Activated naive CD4-positive, alpha-beta T cell treated with anti-CD3 and anti-CD28 coated beads for 36 hours (primary cell): ENCODE results near the gene GPR143. TPM values are rescaled to one million over a fixed set of nuclear protein-coding genes. Genes with fewer than 3 reads are reported as not detected.

Experiments used
- CTCF ChIA-PET: fragments of 350-600 bp; sonication (Branson Sonifier 250); formaldehyde crosslinking; loops from one replicate; lab custom pipeline; 2021; ENCODE audit warnings: antibody characterized with exemption; lab: Charles Lee
- DNase-seq: peaks from one replicate; pipeline ENCODE4 v3.0.0-alpha.2; 2020
- H3K27ac Mint-ChIP-seq: one replicate; pipeline ENCODE4 v1.8.0; 2021; ENCODE audit warnings: mild to moderate bottlenecking, mixed read lengths
- H3K27me3 Mint-ChIP-seq: one replicate; pipeline ENCODE4 v1.8.0; 2021; ENCODE audit warnings: low read depth, mixed read lengths
- H3K36me3 Mint-ChIP-seq: one replicate; pipeline ENCODE4 v1.8.0; 2021; ENCODE audit warnings: low read depth, mixed read lengths
- H3K4me1 Mint-ChIP-seq: one replicate; pipeline ENCODE4 v1.8.0; 2021; ENCODE audit warnings: low read depth, mixed read lengths
- H3K4me3 Mint-ChIP-seq: one replicate; pipeline ENCODE4 v1.8.0; 2021; ENCODE audit warnings: mild to moderate bottlenecking, moderate library complexity, mixed read lengths
- H3K9me3 Mint-ChIP-seq: one replicate; pipeline ENCODE4 v1.8.0; 2021; ENCODE audit warnings: mixed read lengths
- intact Hi-C: fragments of 100-400 bp; cut with micrococcal nuclease; formaldehyde crosslinking; loops from one replicate; pipeline ENCODE4 v1.15.1; 2023
- total RNA-seq, 2 experiments: library from RNA; stranded (reverse); gene quantifications; one replicate each; pipeline ENCODE4 v1.2.3, GENCODE V29; 2021

GPR143 gene
- total RNA-seq, 2 experiments from 2014 or later, result not detected

- intact Hi-C loops, result loop anchor here (1.0 to 5.0 kb wide), 10 partner anchors 32 to 509 kb away; no protein-coding TSS in a partner anchor
- H3K27me3 Mint-ChIP-seq, result no peaks in the 10 kb centered on the region
- H3K36me3 Mint-ChIP-seq, result peaks cover 11% of the 10 kb centered on the region
- H3K4me3 Mint-ChIP-seq, result no peak overlapping the region
- CTCF ChIA-PET, result interaction anchor here (0.7 kb wide), 1 partner anchor 176 kb away, joined by 4 read pairs; no protein-coding TSS in a partner anchor
- DNase-seq, result no peak
- peaks cover 23% of the 10 kb centered on the region for H3K4me1 Mint-ChIP-seq
- peak overlapping the region; percentile 50 for H3K27ac Mint-ChIP-seq
- H3K9me3 Mint-ChIP-seq, result no peaks in the 10 kb centered on the region
Measured at GRCh38 chrX:9676738-9677097, 88.9 kb downstream of the GPR143 start.

DNA sequence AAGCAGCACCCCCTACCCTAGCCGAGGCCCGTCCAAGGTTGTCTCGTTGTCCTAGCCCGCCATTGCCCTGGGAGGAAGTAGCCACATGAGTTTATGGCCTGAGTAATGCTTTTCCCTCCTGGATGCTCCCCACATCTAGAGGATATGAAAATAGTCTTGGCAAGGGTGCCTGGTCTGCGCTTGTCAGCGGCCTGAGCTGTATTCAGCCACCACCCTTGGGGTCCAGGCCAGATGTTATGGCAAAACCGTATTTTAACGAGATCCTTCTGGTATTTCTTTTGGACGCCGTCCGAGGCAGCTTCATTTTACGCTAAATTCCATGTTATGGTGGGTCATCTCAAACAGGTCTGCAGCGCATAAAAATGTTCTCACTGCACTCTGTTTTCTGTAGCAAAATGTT, 89.3 kb downstream of the GPR143 start:
- no peak for DNase-seq
- intact Hi-C loops, result loop anchor here (2.0 to 5.0 kb wide), 2 partner anchors 422 to 509 kb away; no protein-coding TSS in a partner anchor
- CTCF ChIA-PET, result interaction anchor here (0.5 to 0.7 kb wide), 2 partner anchors 175 to 362 kb away, joined by 4 read pairs; no protein-coding TSS in a partner anchor
- H3K27me3 Mint-ChIP-seq, result no peaks in the 10 kb centered on the region
- H3K27ac Mint-ChIP-seq, result no peak overlapping the region
- peaks cover 11% of the 10 kb centered on the region for H3K36me3 Mint-ChIP-seq
- no peaks in the 10 kb centered on the region for H3K9me3 Mint-ChIP-seq
- H3K4me1 Mint-ChIP-seq, result peaks cover 22% of the 10 kb centered on the region
- H3K4me3 Mint-ChIP-seq, result no peak overlapping the region

Other genes with a start within 250 kb of the GPR143 start
- gene SHROOM2, start 20.6 kb upstream of the GPR143 start, total RNA-seq, result not detected
- gene CLDN34, start 201.5 kb upstream of the GPR143 start, total RNA-seq, result not detected